SK-N-SH treated with all-trans-retinoic acid at 6 μM for 48 hours (cell line): ENCODE results near the gene CFAP58.

ENCODE experiments used
- ATAC-seq: fragments of 200-7000 bp; cut with Tn5 transposase; 3 replicates; pipeline ENCODE4 v1.9.1; 2020; ENCODE audit warnings: mild to moderate bottlenecking, moderate library complexity
- ARNTL ChIP-seq: fragments of 450-650 bp; formaldehyde crosslinking; IDR thresholded peaks from 2 replicates; pipeline ENCODE4 v1.5.0; 2020; ENCODE audit warnings: low read depth, mild to moderate bottlenecking, moderate library complexity, borderline replicate concordance
- BACH2 ChIP-seq: fragments of 250-450 bp; sonication (Bioruptor Pico); IDR thresholded peaks from 2 replicates; pipeline ENCODE4 v1.9.0; 2021; ENCODE audit warnings: mild to moderate bottlenecking, borderline replicate concordance
- CREB5 ChIP-seq: fragments of 250-450 bp; sonication (Bioruptor Pico); IDR thresholded peaks from 2 replicates; pipeline ENCODE4 v1.5.1; 2020; ENCODE audit warnings: low read depth, mild to moderate bottlenecking, moderate library complexity
- CSDC2 ChIP-seq: fragments of 250-450 bp; sonication (Bioruptor Pico); IDR thresholded peaks from 2 replicates; pipeline ENCODE4 v1.5.0; 2020; ENCODE audit warnings: mild to moderate bottlenecking, moderate library complexity
- CSRNP3 ChIP-seq: fragments of 250-450 bp; sonication (Bioruptor Pico); IDR thresholded peaks from 2 replicates; pipeline ENCODE4 v1.5.1; 2021; ENCODE audit warnings: mild to moderate bottlenecking, moderate library complexity
- ESRRG ChIP-seq: fragments of 250-450 bp; sonication (Bioruptor Pico); IDR thresholded peaks from 2 replicates; pipeline ENCODE4 v1.6.1; 2021; ENCODE audit warnings: mild to moderate bottlenecking
- GLIS3 ChIP-seq: fragments of 250-450 bp; sonication (Bioruptor Pico); IDR thresholded peaks from 2 replicates; pipeline ENCODE4 v1.5.0; 2020; ENCODE audit warnings: mild to moderate bottlenecking, moderate library complexity
- ISL1 ChIP-seq: fragments of 250-450 bp; sonication (Bioruptor Pico); IDR thresholded peaks from 2 replicates; pipeline ENCODE4 v2.1.2; 2022; ENCODE audit warnings: mild to moderate bottlenecking, moderate library complexity
- OSR1 ChIP-seq: fragments of 250-450 bp; sonication (Bioruptor Pico); IDR thresholded peaks from 2 replicates; pipeline ENCODE4 v1.8.0; 2022; ENCODE audit warnings: moderate library complexity, mild to moderate bottlenecking, inconsistent platforms
- PATZ1 ChIP-seq: fragments of 250-450 bp; sonication (Bioruptor Pico); IDR thresholded peaks from 2 replicates; pipeline ENCODE4 v1.8.0; 2020; ENCODE audit warnings: mild to moderate bottlenecking, moderate library complexity, borderline replicate concordance
- POU6F1 ChIP-seq: fragments of 250-450 bp; sonication (Bioruptor Pico); IDR thresholded peaks from 2 replicates; pipeline ENCODE4 v1.8.0; 2021; ENCODE audit warnings: low read depth, mild to moderate bottlenecking, moderate library complexity, borderline replicate concordance
- PPARA ChIP-seq: fragments of 250-450 bp; sonication (Bioruptor Pico); IDR thresholded peaks from 2 replicates; pipeline ENCODE4 v1.5.0; 2020; ENCODE audit warnings: mild to moderate bottlenecking, borderline replicate concordance
- RARB ChIP-seq: fragments of 250-450 bp; sonication (Bioruptor Pico); IDR thresholded peaks from 2 replicates; pipeline ENCODE4 v1.8.0; 2021; ENCODE audit warnings: mild to moderate bottlenecking, moderate library complexity
- SNAI2 ChIP-seq: fragments of 250-450 bp; sonication (Bioruptor Pico); IDR thresholded peaks from 2 replicates; pipeline ENCODE4 v1.5.0; 2020; ENCODE audit warnings: mild to moderate bottlenecking, moderate library complexity
- TCF4 ChIP-seq: fragments of 250-450 bp; sonication (Bioruptor Pico); IDR thresholded peaks from 2 replicates; pipeline ENCODE4 v1.8.0; 2021; ENCODE audit warnings: mild to moderate bottlenecking, moderate library complexity, borderline replicate concordance
- TOX ChIP-seq: fragments of 250-450 bp; sonication (Bioruptor Pico); IDR thresholded peaks from 2 replicates; pipeline ENCODE4 v1.8.0; 2021; ENCODE audit warnings: mild to moderate bottlenecking, moderate library complexity, borderline replicate concordance
- TSHZ2 ChIP-seq: fragments of 250-450 bp; sonication (Bioruptor Pico); IDR thresholded peaks from 2 replicates; pipeline ENCODE4 v1.5.0; 2020; ENCODE audit warnings: mild to moderate bottlenecking, moderate library complexity
- ZC3H10 ChIP-seq: fragments of 250-450 bp; sonication (Bioruptor Pico); IDR thresholded peaks from 2 replicates; pipeline ENCODE4 v1.5.1; 2021; ENCODE audit warnings: mild to moderate bottlenecking, moderate library complexity
- ZFP3 ChIP-seq: fragments of 250-450 bp; sonication (Bioruptor Pico); IDR thresholded peaks from 2 replicates; pipeline ENCODE4 v1.5.0; 2020; ENCODE audit warnings: mild to moderate bottlenecking, moderate library complexity
- ZFP30 ChIP-seq: fragments of 450-650 bp; formaldehyde crosslinking; IDR thresholded peaks from 2 replicates; pipeline ENCODE4 v1.5.0; 2022; ENCODE audit warnings: mild to moderate bottlenecking, moderate library complexity
- ZNF565 ChIP-seq: fragments of 450-650 bp; formaldehyde crosslinking; conservative IDR thresholded peaks from 2 replicates; pipeline ENCODE4 v1.5.0; 2020; ENCODE audit warnings: low read depth, mild to moderate bottlenecking, moderate library complexity
- ZNF70 ChIP-seq: fragments of 450-650 bp; formaldehyde crosslinking; IDR thresholded peaks from 2 replicates; pipeline ENCODE4 v1.5.0; 2020; ENCODE audit warnings: mild to moderate bottlenecking, moderate library complexity
- ZNF8 ChIP-seq: fragments of 450-650 bp; formaldehyde crosslinking; IDR thresholded peaks from 2 replicates; pipeline ENCODE4 v1.5.0; 2020; ENCODE audit warnings: mild to moderate bottlenecking, moderate library complexity

The CFAP58 gene

GRCh38 chr10:104388830-104389229 is 35.2 kb downstream of the CFAP58 start:
- ATAC-seq, result no peak
- no peak for TF ChIP-seq CREB5 (CRISPR knock-in tag)
- no peak for TF ChIP-seq SNAI2 (CRISPR knock-in tag)
- TF ChIP-seq OSR1 (CRISPR knock-in tag), result no peak
- TF ChIP-seq TOX (CRISPR knock-in tag), result no peak
- TF ChIP-seq ZNF8 (CRISPR knock-in tag), result no peak
- no peak for TF ChIP-seq BACH2 (CRISPR knock-in tag)
- no peak for TF ChIP-seq TCF4 (CRISPR knock-in tag)
- TF ChIP-seq ZNF565, result no peak
- no peak for TF ChIP-seq ZNF70
- TF ChIP-seq ZFP30, result no peak
- TF ChIP-seq ZFP3, result no peak
- no peak for TF ChIP-seq ISL1 (CRISPR knock-in tag)
- TF ChIP-seq PATZ1 (CRISPR knock-in tag), result no peak
- no peak for TF ChIP-seq RARB
- TF ChIP-seq ZC3H10 (CRISPR knock-in tag), result no peak
- no peak for TF ChIP-seq ESRRG (CRISPR knock-in tag)
- no peak for TF ChIP-seq CSDC2 (CRISPR knock-in tag)

GRCh38 chr10:104391150-104391968 is 37.7 kb downstream of the CFAP58 start:
- no peak for ATAC-seq
- TF ChIP-seq ZFP30 (no peak), CSRNP3 (no peak), TSHZ2 (CRISPR knock-in tag) (no peak), PATZ1 (CRISPR knock-in tag) (no peak), ESRRG (CRISPR knock-in tag) (no peak), PPARA (no peak), ARNTL (CRISPR knock-in tag) (no peak), RARB (no peak), BACH2 (CRISPR knock-in tag) (no peak), ZC3H10 (CRISPR knock-in tag) (no peak), POU6F1 (CRISPR knock-in tag) (no peak), CREB5 (CRISPR knock-in tag) (no peak), GLIS3 (CRISPR knock-in tag) (no peak)
